T-cell (primary cell): ENCODE measurements around the gene RPN2. TPM values are rescaled to one million over a fixed set of nuclear protein-coding genes. Genes with fewer than 3 reads are reported as not detected.
A peak's percentile ranks its signal among the peaks of the same experiment; 100 is the strongest.

Experiments used
- ATAC-seq, 4 experiments: fragments of 200-7000 bp in 3 of 4; fragments of 150-1000 bp in 1 of 4; cut with Tn5 transposase; replicated peaks in 1 of 4; 1 replicate in 3 of 4; 2 replicates in 1 of 4; pipeline ENCODE4 v1.10.0; 2021; ENCODE audit warnings: moderate library complexity in 3 of 4, mild to moderate bottlenecking in 2 of 4, moderate number of reproducible peaks in 1 of 4
- CTCF ChIA-PET, 2 donors: fragments of 300-600 bp; sonication (Branson Sonifier 250); formaldehyde crosslinking; loops; one replicate each; lab custom pipeline; 2022; ENCODE audit warnings: antibody characterized with exemption in 2 of 2; lab: Charles Lee
- POLR2A ChIA-PET, 2 donors: fragments of 300-600 bp; sonication (Branson Sonifier 250); formaldehyde crosslinking; loops; one replicate each; lab custom pipeline; 2022; ENCODE audit warnings: antibody characterized with exemption in 2 of 2; lab: Charles Lee
- DNase-seq, 35 experiments: peaks; one replicate each; pipeline versions ENCODE4 v3.0.0 to v3.0.0-alpha.2; 2013 to 2023
- H3K27ac ChIP-seq: one replicate; pipeline ENCODE4 v1.5.1; 2013; ENCODE audit warnings: low read length
- H3K27me3 ChIP-seq, 2 experiments: replicated peaks in 1 of 2; 1 replicate in 1 of 2; 2 replicates in 1 of 2; pipeline versions ENCODE4 v1.6.1 to v1.7.0; 2013; ENCODE audit warnings: low read length in 1 of 2, mixed read lengths in 1 of 2; ENCODE audit not compliant: control insufficient read depth in 2 of 2, insufficient read depth in 2 of 2; ENCODE audit errors: extremely low read depth in 1 of 2
- H3K36me3 ChIP-seq, 2 donors: 1 replicate in 1 of 2; 2 replicates in 1 of 2; pipeline versions ENCODE4 v1.6.1 to v1.7.0; 2013; ENCODE audit warnings: low read length in 1 of 2; ENCODE audit not compliant: control insufficient read depth in 2 of 2, insufficient read depth in 1 of 2; ENCODE audit errors: extremely low read depth in 1 of 2
- H3K4me1 ChIP-seq, 2 experiments: 1 replicate in 1 of 2; 2 replicates in 1 of 2; pipeline versions ENCODE4 v1.6.1 to v1.7.0; 2013; ENCODE audit warnings: low read length in 2 of 2, mixed read lengths in 1 of 2; ENCODE audit not compliant: insufficient read depth in 2 of 2, control insufficient read depth in 1 of 2; ENCODE audit errors: extremely low read depth in 1 of 2
- H3K4me3 ChIP-seq, 2 donors: 1 replicate in 1 of 2; 2 replicates in 1 of 2; pipeline versions ENCODE4 v1.5.1 to v1.7.0; 2013; ENCODE audit warnings: mild to moderate bottlenecking in 2 of 2, low read length in 1 of 2, moderate library complexity in 1 of 2; ENCODE audit not compliant: control insufficient read depth in 1 of 2; ENCODE audit errors: extremely low read depth in 1 of 2
- H3K9me3 ChIP-seq: 2 replicates; pipeline ENCODE4 v1.7.0; 2013
- H3K27ac Mint-ChIP-seq, 2 donors: one replicate each; pipeline ENCODE4 v1.8.0; 2020 to 2021; ENCODE audit warnings: mild to moderate bottlenecking in 2 of 2, mixed read lengths in 2 of 2
- H3K27me3 Mint-ChIP-seq, 2 donors: one replicate each; pipeline ENCODE4 v1.8.0; 2021 to 2022; ENCODE audit warnings: mixed read lengths in 2 of 2
- H3K36me3 Mint-ChIP-seq: one replicate; pipeline ENCODE4 v1.8.0; 2021; ENCODE audit warnings: mixed read lengths
- H3K4me1 Mint-ChIP-seq, 3 donors: one replicate each; pipeline ENCODE4 v1.8.0; 2020 to 2022; ENCODE audit warnings: mixed read lengths in 3 of 3, mild to moderate bottlenecking in 1 of 3
- H3K4me3 Mint-ChIP-seq, 3 donors: one replicate each; pipeline ENCODE4 v1.8.0; 2020 to 2022; ENCODE audit warnings: mild to moderate bottlenecking in 3 of 3, mixed read lengths in 3 of 3, moderate library complexity in 3 of 3
- H3K9me3 Mint-ChIP-seq, 3 donors: one replicate each; pipeline ENCODE4 v1.8.0; 2020 to 2022; ENCODE audit warnings: mixed read lengths in 3 of 3
- WGBS: methylation state at CpG from one replicate; pipeline ENCODE4 v1.1.5; 2013; ENCODE audit warnings: missing lambda C conversion rate; ENCODE audit not compliant: insufficient coverage; 5-methylcytosine and 5-hydroxymethylcytosine counted together
- total RNA-seq, 35 experiments: library from RNA in 6 of 35; stranded (reverse) in 6 of 35; fragments of 120-200 nt in 1 of 35; gene quantifications; one replicate each; pipeline versions ENCODE4 v1.2.1 to v1.2.4 and lab custom pipeline; 2013 to 2026

RPN2 gene
- total RNA-seq (100 to 1,000 TPM in 4 of 5 donors, 10 to 100 TPM in 1; 88.8 to 130 (median 121) TPM), total RNA-seq (lab: John Stamatoyannopoulos, UW) (122 to 369 (median 177) reads per million in 29 experiments)
- total RNA-seq (2013) = 136 TPM

DNA sequence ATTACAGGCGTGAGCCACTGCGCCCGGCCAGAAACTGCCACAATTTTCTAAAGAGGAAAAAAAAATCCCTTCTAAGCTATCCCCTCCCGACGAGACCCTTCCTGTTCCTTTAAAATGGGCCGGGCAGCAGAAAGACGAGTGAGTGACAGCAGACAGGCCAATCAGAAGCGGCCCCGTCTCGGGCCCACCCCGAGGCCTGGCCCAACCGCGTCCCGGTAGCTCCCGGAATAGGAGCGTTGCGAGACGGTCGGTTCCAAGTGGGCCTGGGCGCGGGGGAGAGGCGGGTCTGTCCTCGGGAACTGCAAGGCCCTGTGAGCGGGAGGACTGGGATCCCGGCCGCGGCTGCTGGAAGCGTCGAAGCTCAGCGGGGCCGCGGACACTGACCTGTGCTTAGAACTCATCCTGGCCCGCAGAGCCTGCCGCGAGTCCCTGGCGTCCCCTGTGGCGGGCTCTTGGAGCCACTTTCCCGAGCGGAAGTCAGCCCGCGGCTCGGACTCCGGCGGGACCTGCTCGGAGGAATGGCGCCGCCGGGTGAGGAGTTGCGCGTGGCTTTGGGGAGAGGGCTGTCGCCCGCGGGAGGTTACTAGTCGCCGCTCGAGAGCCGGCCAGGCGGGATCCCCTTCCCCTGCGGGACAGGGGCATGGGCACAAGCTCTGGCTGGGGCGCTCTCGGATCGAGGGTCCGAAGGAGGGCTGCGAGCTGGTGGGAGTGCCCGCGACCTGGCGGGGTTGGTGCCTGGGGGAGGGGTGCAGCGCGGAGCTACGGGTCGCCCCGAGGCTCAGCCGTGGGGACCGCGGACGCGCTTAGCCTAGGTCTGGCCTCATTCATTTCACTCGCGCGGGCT lies at the start of gene RPN2, which contains the start of gene MROH8:
Gene RPN2, plus strand, starts transcription at position 492 of the 844 bp plus-strand sequence. Its CDS starts 27 bp downstream, at position 519.
Gene MROH8, minus strand, starts transcription at position 710 of the 844 bp plus-strand sequence.
- Mint-ChIP-seq H3K36me3 (peaks cover 2% of the 10 kb centered on the region), H3K27ac (peak within 1 kb of the TSS; percentile 98 to 99), H3K4me1 (peaks cover 41 to 44% (median 44%) of the 10 kb centered on the region in 3 donors), H3K4me3 (peak within 1 kb of the TSS; percentile 96 to 99 (median 98)), H3K27me3 (no peaks in the 10 kb centered on the region), H3K9me3 (no peaks in the 10 kb centered on the region)
- Histone ChIP-seq H3K36me3 (peaks cover 0 to 12% of the 10 kb centered on the region in 2 donors), H3K4me3 (peak within 1 kb of the TSS; percentile 89 to 98), H3K9me3 (no peaks in the 10 kb centered on the region), H3K27ac (peak within 1 kb of the TSS; percentile 89), H3K4me1 (peaks cover 12 to 37% of the 10 kb centered on the region in 2 experiments), H3K27me3 (no peaks in the 10 kb centered on the region)
- DNase-seq = peak; percentile 88 to 98 (median 94)
- ChIA-PET CTCF (interaction anchor here (0.5 to 2.1 kb wide), 10 partner anchors 10 to 1238 kb away, joined by 3 to 23 read pairs (median 4); partner anchors contain the start of gene RBL1 (in 1 of the 2)), POLR2A (interaction anchor here (0.5 to 0.6 kb wide), 3 partner anchors 110 to 1871 kb away, joined by 3 to 5 read pairs (median 4); no protein-coding TSS in a partner anchor)
- peak; percentile 96 to 98 (median 96) for ATAC-seq
- under 1% methylated on average over 78 of the region's 80 CpGs for WGBS

DNA sequence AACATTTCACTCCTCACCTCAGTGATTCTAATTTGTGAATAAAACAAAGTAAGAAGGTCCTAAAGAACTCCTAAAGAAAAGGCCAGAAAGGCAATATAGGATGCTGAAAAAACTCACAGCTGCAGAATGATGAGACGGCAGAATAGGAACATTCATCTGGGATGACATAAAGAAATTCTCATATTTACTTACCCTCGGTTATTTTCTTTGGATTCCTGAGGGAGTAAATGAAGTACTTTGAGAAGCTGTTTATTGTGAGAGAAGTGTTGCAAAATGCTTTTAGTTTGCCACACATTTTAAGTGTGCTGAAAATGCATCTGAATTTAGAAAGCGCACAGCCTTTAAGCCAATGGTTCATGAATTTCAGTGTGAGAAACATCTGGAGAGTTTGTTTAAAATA lies 47.6 kb upstream of the RPN2 start:
- Histone ChIP-seq H3K36me3 (no peaks in the 10 kb centered on the region), H3K27ac (no peak overlapping the region), H3K27me3 (peaks cover 0 to 2% of the 10 kb centered on the region in 2 experiments), H3K4me1 (no peaks in the 10 kb centered on the region), H3K9me3 (no peaks in the 10 kb centered on the region), H3K4me3 (no peak overlapping the region)
- H3K27ac Mint-ChIP-seq = no peak overlapping the region
- ChIA-PET POLR2A (no interaction called here), CTCF (interaction anchor here in 1 of 2 donors (0.7 kb wide), 1 partner anchor 14 kb away, joined by 3 read pairs; no protein-coding TSS in a partner anchor)
- ATAC-seq (no peak), DNase-seq (no peak)
- no peaks in the 10 kb centered on the region for H3K36me3 Mint-ChIP-seq
- H3K9me3 Mint-ChIP-seq = no peaks in the 10 kb centered on the region
- peaks cover 0 to 4% (median 3%) of the 10 kb centered on the region in 3 donors for H3K4me1 Mint-ChIP-seq
- no peaks in the 10 kb centered on the region for H3K27me3 Mint-ChIP-seq
- no peak overlapping the region for H3K4me3 Mint-ChIP-seq
- no CpG with 5 or more reads among the region's 3 CpGs for WGBS

DNA sequence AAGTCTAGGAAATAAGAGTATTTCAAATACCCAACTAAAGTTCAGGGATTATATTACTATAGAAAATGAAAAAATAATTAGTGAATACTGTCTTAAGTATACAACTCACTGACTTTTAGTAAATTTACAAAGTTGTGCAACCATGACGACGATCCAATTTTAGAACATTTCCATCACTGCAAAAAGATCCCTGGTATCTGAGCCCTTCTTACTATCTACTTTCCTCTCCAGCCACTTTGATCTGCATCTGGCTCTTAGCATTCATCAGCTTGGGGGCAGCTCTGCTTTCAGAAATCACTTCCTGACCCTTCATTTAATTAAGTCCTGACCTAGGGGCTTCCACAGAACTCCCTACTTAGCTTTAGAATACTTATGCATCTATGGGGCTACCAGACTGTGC lies 45.2 kb upstream of the RPN2 start:
- H3K4me3 Mint-ChIP-seq = no peak overlapping the region
- ChIA-PET CTCF (no interaction called here), POLR2A (no interaction called here)
- H3K9me3 Mint-ChIP-seq = no peaks in the 10 kb centered on the region
- no peaks in the 10 kb centered on the region for H3K27me3 Mint-ChIP-seq
- Histone ChIP-seq H3K36me3 (no peaks in the 10 kb centered on the region), H3K9me3 (no peaks in the 10 kb centered on the region), H3K27me3 (peaks cover 0 to under 1% of the 10 kb centered on the region in 2 experiments), H3K27ac (no peak overlapping the region), H3K4me1 (no peaks in the 10 kb centered on the region), H3K4me3 (no peak overlapping the region)
- WGBS = no CpG with 5 or more reads among the region's 2 CpGs
- DNase-seq (no peak), ATAC-seq (no peak)
- no peaks in the 10 kb centered on the region for H3K36me3 Mint-ChIP-seq
- no peak overlapping the region for H3K27ac Mint-ChIP-seq
- H3K4me1 Mint-ChIP-seq = peaks cover 0 to 4% (median 3%) of the 10 kb centered on the region in 3 donors

- H3K4me1 Mint-ChIP-seq = no peaks in the 10 kb centered on the region
- H3K4me1 ChIP-seq = no peaks in the 10 kb centered on the region
- no peaks in the 10 kb centered on the region for H3K9me3 Mint-ChIP-seq
- ChIA-PET CTCF (no interaction called here), POLR2A (no interaction called here)
- no CpG with 5 or more reads among the region's 4 CpGs for WGBS
- DNase-seq (no peak), ATAC-seq (no peak)
- H3K27ac Mint-ChIP-seq = no peak overlapping the region
- no peaks in the 10 kb centered on the region for H3K9me3 ChIP-seq
- no peak overlapping the region for H3K27ac ChIP-seq
- H3K4me3 Mint-ChIP-seq = no peak overlapping the region
- H3K36me3 Mint-ChIP-seq = no peaks in the 10 kb centered on the region
- H3K4me3 ChIP-seq = no peak overlapping the region
- H3K36me3 ChIP-seq = no peaks in the 10 kb centered on the region
- H3K27me3 ChIP-seq = no peaks in the 10 kb centered on the region
- H3K27me3 Mint-ChIP-seq = no peaks in the 10 kb centered on the region
Measured at GRCh38 chr20:37137547-37137946, 41.6 kb upstream of the RPN2 start.

DNA sequence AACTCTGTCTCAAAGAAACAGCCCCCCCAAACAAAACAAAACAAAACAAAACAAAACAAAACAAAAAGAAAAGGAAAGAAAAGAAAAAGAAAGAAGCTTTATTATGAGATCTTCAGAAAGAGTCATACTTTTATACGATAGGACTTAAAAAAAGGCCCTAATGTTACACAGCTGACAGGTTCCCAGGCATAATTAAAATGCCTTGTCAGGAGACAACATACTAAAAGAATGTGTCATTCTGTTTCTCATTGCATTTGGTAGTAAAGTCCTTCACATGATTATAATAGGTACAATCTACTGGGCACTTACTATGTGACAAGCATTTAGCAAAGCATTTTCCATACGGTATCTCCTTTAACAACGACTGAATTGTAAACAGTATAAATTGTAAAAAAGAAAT lies 36.4 kb upstream of the RPN2 start:
- WGBS = no CpG with 5 or more reads among the region's 3 CpGs
- H3K27me3 Mint-ChIP-seq = no peaks in the 10 kb centered on the region
- H3K4me3 ChIP-seq = no peak overlapping the region

GRCh38 chr20:37144856-37145404 lies 34.2 kb upstream of the RPN2 start:
- H3K27me3 Mint-ChIP-seq = no peaks in the 10 kb centered on the region
- POLR2A ChIA-PET = no interaction called here
- Histone ChIP-seq H3K4me3 (no peak overlapping the region), H3K27ac (no peak overlapping the region), H3K27me3 (no peaks in the 10 kb centered on the region), H3K9me3 (no peaks in the 10 kb centered on the region), H3K4me1 (no peaks in the 10 kb centered on the region), H3K36me3 (no peaks in the 10 kb centered on the region)
- WGBS = 86% methylated on average over 6 of the region's 8 CpGs
- CTCF ChIA-PET = no interaction called here
- DNase-seq = no peak
- no peaks in the 10 kb centered on the region for H3K4me1 Mint-ChIP-seq
- H3K9me3 Mint-ChIP-seq = no peaks in the 10 kb centered on the region
- H3K4me3 Mint-ChIP-seq = no peak overlapping the region
- no peaks in the 10 kb centered on the region for H3K36me3 Mint-ChIP-seq
- no peak overlapping the region for H3K27ac Mint-ChIP-seq
- ATAC-seq = no peak

More for the DNA sequence above, 36.4 kb upstream of the RPN2 start:
- POLR2A ChIA-PET = no interaction called here
- no peaks in the 10 kb centered on the region for H3K9me3 Mint-ChIP-seq
- ATAC-seq (no peak), DNase-seq (no peak)
- no peaks in the 10 kb centered on the region for H3K36me3 ChIP-seq
- no peak overlapping the region for H3K4me3 Mint-ChIP-seq
- CTCF ChIA-PET = no interaction called here
- H3K9me3 ChIP-seq = no peaks in the 10 kb centered on the region
- H3K27ac ChIP-seq = no peak overlapping the region
- H3K4me1 Mint-ChIP-seq = no peaks in the 10 kb centered on the region
- H3K27me3 ChIP-seq = no peaks in the 10 kb centered on the region
- no peaks in the 10 kb centered on the region for H3K36me3 Mint-ChIP-seq
- H3K4me1 ChIP-seq = no peaks in the 10 kb centered on the region
- H3K27ac Mint-ChIP-seq = no peak overlapping the region
